Endothelial cell of umbilical vein (primary cell): ENCODE measurements around the gene CAMK2D.

ENCODE experiments used
- CTCF ChIP-seq, 2 donors: IDR thresholded peaks; 1 replicate in 1 of 2; 2 replicates in 1 of 2; pipeline ENCODE4 v1.5.1; 2011; ENCODE audit warnings: low read length in 2 of 2, mild to moderate bottlenecking in 2 of 2, moderate library complexity in 2 of 2, control low read depth in 1 of 2, inconsistent platforms in 1 of 2, low read depth in 1 of 2; ENCODE audit not compliant: insufficient read depth in 1 of 2; ENCODE audit errors: extremely low read depth in 1 of 2
- EZH2 ChIP-seq: IDR thresholded peaks from 2 replicates; pipeline ENCODE4 v1.6.1; 2012; ENCODE audit warnings: borderline replicate concordance, low read depth, mild to moderate bottlenecking, moderate library complexity, low read length, inconsistent platforms; ENCODE audit not compliant: severe bottlenecking
- JUN ChIP-seq: IDR thresholded peaks from 2 replicates; pipeline ENCODE4 v1.6.1; 2011; ENCODE audit warnings: borderline replicate concordance, low read depth; ENCODE audit not compliant: insufficient read length, insufficient read depth
- POLR2A ChIP-seq: IDR thresholded peaks from 2 replicates; pipeline ENCODE4 v1.6.1; 2012; ENCODE audit warnings: low read depth, mild to moderate bottlenecking, control low read depth, low read length

GRCh38 chr4:113476800-113477199, 284.7 kb downstream of the CAMK2D start:
- TF ChIP-seq POLR2A: no peak
- TF ChIP-seq EZH2: no peak
- peak; percentile 9 for TF ChIP-seq JUN
- no peak for TF ChIP-seq CTCF (IDR thresholded peaks at IDR 0.05; ENCODE audit: extremely low read depth in 1 of 2, insufficient read depth in 1 of 2, low read depth in 1 of 2, low read length in 2 of 2)
